HG02885 (cell line): ENCODE measurements around the gene FEM1C.

Experiments used
- ATAC-seq: cut with Tn5 transposase; IDR thresholded peaks from one replicate; pipeline ENCODE4 v1.9.1; 2021; ENCODE audit warnings: mild to moderate bottlenecking; ENCODE audit not compliant: unreplicated experiment, poor library complexity

FEM1C gene, protein sequence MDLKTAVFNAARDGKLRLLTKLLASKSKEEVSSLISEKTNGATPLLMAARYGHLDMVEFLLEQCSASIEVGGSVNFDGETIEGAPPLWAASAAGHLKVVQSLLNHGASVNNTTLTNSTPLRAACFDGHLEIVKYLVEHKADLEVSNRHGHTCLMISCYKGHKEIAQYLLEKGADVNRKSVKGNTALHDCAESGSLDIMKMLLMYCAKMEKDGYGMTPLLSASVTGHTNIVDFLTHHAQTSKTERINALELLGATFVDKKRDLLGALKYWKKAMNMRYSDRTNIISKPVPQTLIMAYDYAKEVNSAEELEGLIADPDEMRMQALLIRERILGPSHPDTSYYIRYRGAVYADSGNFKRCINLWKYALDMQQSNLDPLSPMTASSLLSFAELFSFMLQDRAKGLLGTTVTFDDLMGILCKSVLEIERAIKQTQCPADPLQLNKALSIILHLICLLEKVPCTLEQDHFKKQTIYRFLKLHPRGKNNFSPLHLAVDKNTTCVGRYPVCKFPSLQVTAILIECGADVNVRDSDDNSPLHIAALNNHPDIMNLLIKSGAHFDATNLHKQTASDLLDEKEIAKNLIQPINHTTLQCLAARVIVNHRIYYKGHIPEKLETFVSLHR

DNA sequence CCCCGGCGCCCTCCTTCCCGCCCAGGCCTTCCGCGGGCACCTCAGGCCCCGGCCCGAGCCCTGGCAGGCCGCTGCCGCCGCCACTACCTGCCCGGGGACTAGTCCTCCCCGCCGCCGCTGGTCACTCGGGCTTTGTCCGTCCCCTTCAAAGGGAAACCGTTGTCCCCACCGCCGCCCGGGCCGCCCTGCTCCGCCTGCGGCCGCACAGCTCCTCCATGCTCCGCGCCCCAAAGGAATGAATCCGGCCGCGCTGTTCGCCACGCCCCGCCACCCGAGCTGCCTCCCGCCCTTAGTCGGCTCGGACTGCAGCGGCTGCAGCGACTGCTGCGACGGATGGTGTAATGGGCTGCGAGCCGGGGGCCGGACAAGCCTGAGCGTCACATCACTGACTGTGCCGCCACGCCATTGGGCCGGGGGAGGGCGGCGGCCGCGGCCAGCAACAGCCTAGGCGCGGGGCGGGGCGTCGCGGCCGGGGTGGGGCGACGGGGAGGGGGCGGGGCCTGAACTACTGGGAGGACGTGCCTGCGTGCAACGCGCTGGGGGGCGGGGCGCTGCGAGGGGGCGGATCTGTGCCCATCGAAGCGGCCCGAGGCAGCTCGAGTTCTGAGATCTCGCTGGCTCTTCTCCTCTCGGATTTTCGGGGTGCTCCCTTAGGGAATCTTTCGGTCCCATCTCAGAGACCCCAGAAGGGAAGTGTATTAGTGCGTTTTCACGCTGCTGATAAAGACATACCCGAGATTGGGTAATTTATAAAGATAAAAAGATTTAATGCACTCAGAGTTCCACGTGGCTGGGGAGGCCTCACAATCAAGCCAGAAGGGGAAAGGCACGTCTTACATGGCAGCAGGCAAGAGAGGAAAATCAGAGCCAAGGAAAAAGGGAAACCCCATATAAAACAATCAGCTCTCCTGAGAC lies at the start of gene FEM1C:
Gene FEM1C, minus strand, starts transcription at position 340 of the 915 bp plus-strand sequence. CDS start 1,282 bp downstream, outside the sequence.
- ATAC-seq: peak; percentile 96

DNA sequence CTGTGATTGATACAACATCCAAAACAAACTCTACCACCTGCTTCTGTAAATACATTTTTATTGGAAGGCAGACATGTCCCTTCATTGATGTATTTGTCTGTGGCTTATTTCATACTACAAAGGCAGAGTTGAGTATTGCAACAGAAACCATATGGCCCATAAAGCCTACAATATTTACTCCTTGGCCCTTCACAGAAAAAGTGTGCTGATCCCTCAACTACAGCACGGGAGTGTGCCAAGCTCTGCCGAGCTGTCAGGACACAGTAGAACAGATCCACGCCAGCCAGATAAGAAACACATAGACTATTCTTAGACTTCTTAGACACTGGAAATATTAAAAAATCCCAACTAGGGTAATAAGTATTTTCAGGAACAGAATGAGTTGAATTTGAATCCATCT lies 44.5 kb upstream of the FEM1C start:
- no peak for ATAC-seq

DNA sequence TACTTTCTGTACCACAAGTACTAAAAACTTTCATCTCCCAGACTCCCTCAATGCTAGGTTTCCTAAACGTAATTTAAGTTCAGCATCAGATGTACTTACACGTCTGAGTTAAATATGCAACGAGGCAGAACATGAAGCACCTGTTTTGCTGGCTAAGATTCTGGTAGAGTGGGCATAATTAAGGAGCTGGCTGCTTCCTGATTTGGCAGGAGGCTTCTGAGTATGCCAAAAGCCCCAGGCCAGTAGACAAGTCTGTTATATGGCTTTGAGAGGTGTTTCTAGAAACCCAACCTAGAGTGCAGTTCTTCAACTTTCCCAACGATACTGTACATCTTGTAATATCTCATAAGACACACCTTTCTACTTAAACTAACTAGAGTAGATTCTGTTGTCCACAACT lies 44.1 kb upstream of the FEM1C start:
- no peak for ATAC-seq

DNA sequence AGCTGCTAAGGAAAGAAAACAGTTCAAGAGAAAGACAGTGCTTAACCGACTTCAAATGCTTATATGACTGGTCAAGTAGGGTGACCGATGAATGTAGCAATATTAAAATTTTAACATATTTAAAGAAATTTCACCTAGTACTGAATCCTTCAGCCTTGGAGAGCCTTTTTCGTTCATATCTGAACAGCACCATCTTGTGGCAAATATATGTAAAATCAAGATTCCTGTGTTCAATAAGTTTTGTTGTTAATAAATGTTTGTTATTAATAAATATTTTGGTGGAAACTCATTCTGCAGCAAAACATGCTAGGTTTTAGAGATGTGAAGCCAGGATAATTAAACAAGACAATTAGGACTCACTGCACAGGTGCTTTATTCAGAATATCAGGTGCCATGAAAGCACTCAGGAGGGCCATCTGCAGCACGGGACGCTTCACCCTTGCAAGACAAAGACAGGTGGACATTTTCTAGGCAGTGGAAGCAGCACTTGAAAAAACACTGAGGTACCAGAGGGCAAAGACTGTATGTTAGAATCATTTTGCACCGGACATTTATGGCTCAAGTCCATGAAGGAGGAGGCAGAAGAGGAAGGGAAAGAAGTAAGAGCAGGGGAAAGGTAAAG lies 42.1 kb upstream of the FEM1C start:
- peak; percentile 55 for ATAC-seq

DNA sequence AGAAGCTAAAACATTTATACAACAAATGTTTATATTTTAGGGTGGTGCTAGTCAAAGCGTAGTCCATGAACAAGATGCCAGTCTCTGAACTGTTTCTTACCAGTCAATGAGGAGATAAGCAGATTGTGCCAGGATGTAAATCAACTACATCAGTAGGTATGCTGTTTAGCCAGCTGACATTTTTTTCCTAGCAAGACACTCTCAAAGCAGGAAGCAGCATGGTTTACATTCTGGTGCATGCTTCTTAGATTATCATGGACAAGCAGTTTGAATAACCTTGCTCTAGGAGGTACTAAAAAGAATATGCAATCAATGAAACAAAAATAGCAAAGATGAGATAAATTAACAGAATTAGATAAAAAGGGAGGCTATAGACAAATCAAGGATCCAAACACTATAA lies 40.7 kb upstream of the FEM1C start:
- no peak for ATAC-seq

DNA sequence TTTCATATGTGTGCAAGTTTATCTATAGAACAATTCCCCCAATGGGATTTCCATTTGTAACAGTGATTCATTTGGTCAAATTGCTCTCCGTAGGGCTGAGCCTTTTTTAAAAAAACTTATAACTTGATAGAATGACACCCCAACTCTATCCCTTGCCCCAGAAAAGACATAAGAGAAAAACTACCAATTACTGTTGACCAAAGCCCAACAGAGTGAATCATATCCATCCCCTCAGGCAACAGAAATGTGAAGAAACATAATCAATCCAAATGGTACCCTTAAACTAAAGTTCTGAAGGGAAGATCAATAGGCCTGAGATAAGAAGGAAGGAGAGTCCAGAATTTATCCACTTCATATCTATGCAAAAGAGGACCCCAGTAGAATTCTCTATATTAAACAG lies 39.9 kb upstream of the FEM1C start:
- ATAC-seq: no peak

DNA sequence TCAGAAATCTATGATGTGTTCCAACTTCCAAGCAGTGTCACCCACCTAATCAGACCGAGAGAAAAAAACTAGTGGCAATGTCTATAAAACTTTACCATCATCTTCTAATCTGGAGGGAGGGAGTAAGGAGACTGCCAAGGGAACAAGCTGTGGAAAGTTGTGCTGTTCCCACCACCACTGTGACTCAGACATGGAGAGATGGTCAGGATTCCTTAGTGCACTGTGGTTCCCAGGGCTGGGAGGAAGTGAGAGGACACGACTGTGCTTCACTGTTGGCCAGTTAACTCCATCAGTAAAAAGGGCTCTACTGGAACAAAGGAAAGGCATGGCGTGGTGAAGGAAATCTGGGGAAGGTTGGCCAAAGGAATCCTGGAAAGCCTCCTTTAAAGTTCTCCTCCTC lies 38.9 kb upstream of the FEM1C start:
- no peak for ATAC-seq

DNA sequence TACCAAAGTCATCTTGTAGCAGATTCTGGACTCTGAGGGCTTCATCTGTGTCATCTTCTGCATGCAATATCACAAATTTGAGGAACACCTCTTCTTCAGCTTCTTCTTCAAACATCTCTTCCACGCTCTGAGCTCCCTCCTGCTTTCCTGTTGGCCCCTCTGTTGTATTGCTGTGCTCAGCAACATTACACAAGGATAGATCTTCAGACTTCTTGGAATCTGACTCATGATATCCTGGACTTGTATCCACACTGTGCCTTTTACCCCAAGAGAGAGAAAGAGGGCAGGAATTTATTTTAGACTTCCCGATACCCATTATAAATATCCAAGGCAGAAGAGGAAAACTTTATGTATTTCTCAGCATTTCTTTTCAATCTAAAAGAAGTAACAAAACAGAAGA lies 36.4 kb upstream of the FEM1C start:
- no peak for ATAC-seq

DNA sequence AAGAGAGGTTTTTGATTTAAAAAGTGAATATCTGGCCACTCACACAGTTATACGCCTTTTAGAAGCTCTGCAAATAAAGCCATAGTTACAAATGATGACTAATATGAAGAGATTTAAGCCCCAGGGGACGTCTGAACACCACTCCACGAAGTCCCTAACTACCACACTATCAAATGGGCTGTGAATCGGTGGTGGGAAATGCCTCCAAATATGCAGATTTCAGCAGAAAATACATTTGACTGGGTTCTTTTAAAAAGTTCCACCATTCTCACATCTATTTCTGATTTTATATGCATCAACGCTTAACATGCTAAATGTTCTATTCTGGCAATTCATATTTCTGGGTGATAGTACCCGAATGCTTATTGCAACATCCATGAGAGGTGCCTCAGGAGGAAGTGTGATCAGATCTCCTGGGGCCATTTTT lies 35.2 kb upstream of the FEM1C start:
- ATAC-seq: peak; percentile 65

DNA sequence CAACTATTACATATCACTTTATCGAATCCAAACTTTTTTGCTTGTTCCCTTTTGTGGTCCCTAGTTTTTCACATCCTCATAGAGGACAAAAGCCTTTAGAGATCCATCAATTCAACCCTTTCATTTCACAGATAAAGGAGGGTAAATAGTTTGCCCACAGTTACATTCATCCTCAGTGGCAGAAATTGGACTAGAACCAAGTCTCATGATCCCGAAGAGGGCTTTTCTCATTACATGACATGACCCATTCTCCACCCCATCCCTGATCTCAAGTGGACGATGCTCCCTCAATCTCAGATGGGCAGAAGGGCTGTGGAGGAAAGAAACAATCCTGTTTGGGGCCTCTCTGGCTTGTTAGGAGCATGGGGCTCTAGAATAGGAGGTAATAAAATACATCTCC lies 34.6 kb upstream of the FEM1C start:
- ATAC-seq: peak; percentile 0

DNA sequence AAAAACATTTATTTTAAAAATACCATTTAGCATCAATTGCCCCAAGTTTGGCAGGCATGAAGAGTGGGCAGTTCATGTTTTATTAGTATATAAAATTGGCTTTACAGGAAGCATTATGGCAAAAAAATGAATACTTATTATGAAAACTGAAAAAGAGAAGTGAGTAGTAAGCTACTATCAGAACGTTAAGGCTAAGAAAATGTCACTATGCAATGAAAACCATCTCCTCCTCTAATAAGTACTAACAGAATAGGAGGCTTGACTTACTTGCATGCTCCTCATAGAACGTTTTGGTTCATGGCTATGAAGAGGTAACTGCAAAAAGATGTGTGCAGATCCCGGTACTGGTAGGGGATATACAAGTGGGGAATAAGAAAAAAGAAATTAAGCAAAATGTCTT lies 34.1 kb upstream of the FEM1C start:
- peak; percentile 63 for ATAC-seq

DNA sequence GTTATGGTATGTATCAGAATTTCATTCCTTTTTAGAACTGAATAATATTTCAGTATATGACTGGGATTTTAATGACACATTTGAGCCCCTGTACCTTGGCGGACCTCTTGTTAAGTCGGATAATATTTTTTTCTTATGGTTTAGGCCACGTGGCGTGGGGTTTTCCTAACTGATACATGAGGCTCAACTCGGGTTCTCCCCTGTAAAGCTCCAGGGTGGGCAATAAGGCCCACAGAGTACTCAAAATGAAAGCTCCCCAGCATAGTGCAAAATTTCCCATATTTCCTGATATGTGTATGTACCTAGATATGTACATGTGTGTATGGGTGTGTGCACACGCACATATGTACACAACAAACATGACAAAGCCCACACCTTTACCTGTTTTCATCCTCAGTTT lies 33.2 kb upstream of the FEM1C start:
- peak; percentile 17 for ATAC-seq

DNA sequence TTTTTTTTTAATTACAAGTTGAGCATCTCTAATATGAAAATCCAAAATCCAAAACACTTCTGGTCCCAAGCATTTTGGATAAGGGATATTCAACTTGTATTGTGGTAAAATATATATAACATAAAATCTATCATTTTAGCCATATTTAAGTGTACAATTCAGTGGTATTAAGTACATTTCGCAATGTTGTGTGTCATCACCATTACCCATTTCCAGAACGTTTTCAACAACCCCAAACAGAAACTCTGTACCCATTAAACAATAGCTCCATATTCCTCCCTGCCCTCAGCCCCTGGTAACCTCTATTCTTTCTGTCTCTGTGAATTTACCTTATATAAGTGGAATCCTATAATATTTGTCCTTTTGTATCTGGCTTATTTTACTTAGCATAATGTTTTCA lies 32.8 kb upstream of the FEM1C start:
- ATAC-seq: no peak

DNA sequence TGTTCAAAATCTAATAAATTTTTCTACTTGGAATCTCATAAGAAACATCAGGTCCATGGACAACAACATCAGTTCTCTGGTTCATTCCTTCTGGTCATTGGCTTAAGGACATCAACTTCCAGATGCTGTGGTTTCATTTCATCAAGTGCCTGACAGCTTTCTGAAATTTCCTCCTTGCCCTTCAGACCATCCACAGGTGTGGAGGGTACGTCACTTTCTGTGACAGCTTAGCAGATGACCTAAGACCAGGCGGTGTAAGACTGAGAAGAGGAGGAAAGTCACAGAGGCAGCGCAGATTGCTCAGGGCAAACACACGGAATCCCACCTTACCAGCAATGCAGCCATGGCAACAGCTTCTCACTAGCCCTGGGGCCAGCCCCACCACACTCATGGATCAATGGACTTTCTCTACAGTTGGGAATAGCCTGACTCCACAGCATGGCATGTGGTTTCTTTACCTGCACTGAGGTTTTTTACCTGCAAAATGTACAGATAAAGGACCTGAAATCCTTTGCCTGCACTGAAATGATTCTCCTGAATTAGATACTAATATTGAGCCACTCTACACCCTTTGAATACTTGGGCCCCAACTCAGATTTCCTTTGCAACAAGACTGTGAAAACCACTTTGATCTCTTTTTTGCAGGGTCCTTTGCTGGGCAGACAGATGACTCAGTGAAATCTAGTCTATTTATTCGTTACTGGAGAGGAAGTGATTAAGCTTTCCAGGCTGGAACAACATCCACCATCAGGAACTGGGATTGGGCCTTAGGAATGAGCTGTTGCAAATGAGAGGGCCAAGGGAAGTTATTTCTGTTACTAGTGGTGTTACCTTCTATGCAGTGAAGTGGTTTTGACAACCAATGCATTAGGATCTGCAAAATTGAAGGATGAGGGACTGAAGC lies 30.8 kb upstream of the FEM1C start:
- ATAC-seq: peak; percentile 31

DNA sequence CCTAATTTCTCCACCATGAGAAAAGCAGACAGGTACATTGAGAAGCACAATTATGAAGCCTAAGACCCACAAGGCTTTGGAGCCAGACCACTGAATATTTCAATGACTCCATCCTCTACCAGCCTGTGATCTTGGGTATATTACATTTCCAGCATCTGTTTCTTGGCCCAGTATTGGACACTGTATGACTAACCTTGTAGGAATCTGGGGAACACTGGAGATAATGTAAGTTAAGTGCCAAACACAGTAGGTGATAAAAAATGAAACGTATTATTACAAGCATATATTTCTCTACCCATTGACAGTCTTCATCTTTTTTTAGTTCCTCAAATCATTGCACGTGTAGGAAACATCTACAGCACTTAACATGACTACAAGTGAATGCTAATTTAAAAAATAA lies 28.6 kb upstream of the FEM1C start:
- ATAC-seq: no peak

DNA sequence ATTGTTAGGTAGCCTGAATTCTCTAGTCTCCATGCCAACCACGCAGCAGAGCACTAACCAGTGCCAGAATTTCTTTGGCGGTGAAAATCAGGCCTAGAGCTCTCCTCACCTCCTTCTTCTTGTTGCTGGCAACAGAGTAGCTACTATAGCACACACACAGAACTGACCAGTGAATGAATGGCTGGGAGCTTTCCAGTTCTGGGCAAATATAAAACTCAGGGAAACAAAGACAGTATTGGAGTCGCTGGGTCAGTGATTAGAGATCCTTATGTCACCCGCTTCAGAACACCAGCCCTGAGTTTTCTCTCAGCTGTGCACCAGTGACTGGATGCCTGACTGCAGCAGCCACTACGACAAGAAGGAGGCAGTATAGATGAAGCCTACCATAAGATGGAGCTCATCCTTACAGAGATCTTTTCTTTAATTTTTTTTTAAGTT lies 26.9 kb upstream of the FEM1C start:
- no peak for ATAC-seq

DNA sequence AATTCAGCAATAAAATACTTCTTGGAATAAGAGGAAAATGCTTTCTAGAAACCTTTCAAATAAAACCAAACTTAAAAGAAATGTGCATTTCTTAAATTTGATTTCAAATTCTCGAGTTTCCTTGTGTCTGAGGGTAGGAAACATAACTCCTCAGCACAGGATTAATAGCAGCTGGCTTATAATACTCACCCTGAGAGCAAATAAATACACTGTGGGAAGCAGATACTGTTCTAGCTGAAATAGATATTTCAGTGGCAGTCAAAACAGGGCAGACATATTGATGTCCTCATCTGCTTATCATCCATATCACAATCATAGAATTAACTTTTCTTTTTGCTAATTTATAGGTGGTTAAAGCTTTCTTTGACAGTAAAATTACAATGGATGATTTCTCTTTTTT lies 24.1 kb upstream of the FEM1C start:
- ATAC-seq: no peak

DNA sequence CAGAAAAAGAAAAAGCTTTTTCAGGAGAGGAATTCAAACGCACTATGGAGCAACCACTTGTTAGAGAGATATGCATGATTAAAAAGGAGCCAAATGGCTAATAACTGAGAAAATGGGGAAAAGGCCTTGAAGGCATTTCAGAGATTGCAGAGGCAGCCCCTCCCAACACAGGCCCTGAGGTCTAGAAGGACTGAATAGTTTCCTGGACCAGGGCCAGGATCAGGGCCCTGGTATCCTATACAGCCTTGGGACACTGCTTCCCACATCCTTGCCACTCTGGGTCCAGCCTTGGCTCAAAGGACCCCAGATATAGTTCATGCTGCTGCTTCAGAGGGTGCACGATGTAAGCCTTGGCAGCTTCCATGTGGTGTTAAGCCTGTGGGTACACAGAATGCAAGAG lies 20.7 kb upstream of the FEM1C start:
- no peak for ATAC-seq

DNA sequence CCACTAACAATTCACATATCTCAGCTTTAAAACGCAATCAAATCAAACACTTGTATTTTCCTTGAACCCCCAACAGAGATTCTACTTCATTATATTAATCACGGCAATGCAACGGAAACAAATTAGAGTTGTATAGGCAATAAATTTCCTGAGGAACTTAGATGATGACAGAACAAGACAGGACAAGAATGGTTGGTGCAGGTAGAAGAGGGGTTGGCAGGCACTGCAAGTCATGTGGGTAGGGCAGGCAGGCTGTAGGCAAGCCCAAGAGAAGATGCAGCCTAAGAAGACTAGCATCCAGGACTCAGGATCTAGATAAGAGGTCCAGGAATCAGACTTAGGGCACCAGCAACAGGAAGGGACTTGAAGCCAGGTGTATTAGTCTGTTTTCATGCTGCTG lies 16.6 kb upstream of the FEM1C start:
- no peak for ATAC-seq
